Heart left ventricle (tissue), 13 donors: ENCODE measurements around the gene CPXM2.

Experiments
- CTCF ChIP-seq, 12 donors: fragments of 200-600 bp; sonication (generic) in 4 of 12; IDR thresholded peaks; one replicate each; pipeline versions ENCODE4 v1.5.0 to v1.8.0; 2018 to 2022; ENCODE audit warnings: antibody characterized with exemption in 12 of 12, mild to moderate bottlenecking in 5 of 12
- POLR2A ChIP-seq, 2 donors: fragments of 450-650 bp; IDR thresholded peaks; one replicate each; pipeline ENCODE4 v1.6.1; 2017; ENCODE audit warnings: antibody characterized with exemption in 2 of 2, mild to moderate bottlenecking in 2 of 2, moderate library complexity in 2 of 2
- donor health status: ischemic (EF 13 %, LVEDD 7.1; RV severe dilation, severe dysfunction).
- donor health status: DM: no; HTN: yes; CAD: no.
- donor health status: DM: no; HTN: no; CAD: no.
- donor health status: ischemic (EF 25% LVEDD 6.9; RV normal size, moderate dysfunction).
- donor health status: ischemic (EF 25% LVEDD 5.7; RV mildly dilated, moderate dysfunction).
- donor health status: ischemic (EF 35%, LVEDD 5.7; RV mildly dilated, moderate dysfunction).
- donor health status: nonischemic (EF 11% LVEDD 7.7; RV severe dilation, severe dysfunction).
- donor health status: DM: yes; HTN: yes; CAD: no.
- donor health status: PGD.
- donor health status: ischemic (EF 29% LVEDD 5.4; RV normal size, mild dysfunction).
- donor health status: nonischemic (EF 23%, LVEDD 6.1; RV moderate dilation, normal function).

- TF ChIP-seq POLR2A (IDR thresholded peaks at IDR 0.05) (no peak), CTCF (IDR thresholded peaks at IDR 0.05) (no peak)
These were observed 33.4 kb downstream of the CPXM2 start for GRCh38 chr10:123858077-123858681.
